Hematopoietic multipotent progenitor cell treated with erythropoietin and hydrocortisone succinate and interleukin-3 and kit ligand, for 17 days (in vitro differentiated cells): ENCODE results near the gene RFTN1.

ENCODE experiments used
- DNase-seq: peaks from one replicate; pipeline ENCODE4 v3.0.0-alpha.2; 2015; ENCODE audit warnings: low spot score

RFTN1 gene

DNA sequence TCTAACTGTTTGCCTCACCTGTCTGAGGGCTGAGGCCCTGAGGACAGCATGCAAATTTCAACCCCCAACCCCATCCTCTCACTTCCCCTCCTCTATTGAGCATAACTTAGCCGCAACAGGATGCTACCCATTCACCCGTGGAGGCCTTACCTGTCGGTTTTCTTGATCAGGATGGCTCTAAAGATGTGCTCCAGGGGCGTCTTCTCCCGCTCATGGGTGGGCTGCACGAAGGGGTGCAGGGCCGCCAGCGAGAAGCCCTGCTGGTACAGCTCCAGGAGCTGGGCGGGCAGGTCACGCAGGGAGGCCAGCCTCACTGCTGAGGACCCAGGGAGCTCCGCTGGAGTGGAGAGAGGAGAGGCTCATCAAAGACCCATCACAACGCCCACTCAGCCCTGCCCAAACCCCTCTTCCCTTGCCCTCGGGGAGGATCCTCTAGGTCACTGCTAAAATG, 79.8 kb downstream of the RFTN1 start:
- no peak for DNase-seq

GRCh38 chr3:16432714-16433113, 80.8 kb downstream of the RFTN1 start:
- no peak for DNase-seq

- no peak for DNase-seq
Observed at GRCh38 chr3:16430717-16431630, 82.5 kb downstream of the RFTN1 start.

GRCh38 chr3:16429086-16429485, 84.4 kb downstream of the RFTN1 start:
- DNase-seq, result no peak

GRCh38 chr3:16428612-16429011, 84.9 kb downstream of the RFTN1 start:
- DNase-seq, result no peak

GRCh38 chr3:16427103-16427965, 86.2 kb downstream of the RFTN1 start:
- no peak for DNase-seq

DNA sequence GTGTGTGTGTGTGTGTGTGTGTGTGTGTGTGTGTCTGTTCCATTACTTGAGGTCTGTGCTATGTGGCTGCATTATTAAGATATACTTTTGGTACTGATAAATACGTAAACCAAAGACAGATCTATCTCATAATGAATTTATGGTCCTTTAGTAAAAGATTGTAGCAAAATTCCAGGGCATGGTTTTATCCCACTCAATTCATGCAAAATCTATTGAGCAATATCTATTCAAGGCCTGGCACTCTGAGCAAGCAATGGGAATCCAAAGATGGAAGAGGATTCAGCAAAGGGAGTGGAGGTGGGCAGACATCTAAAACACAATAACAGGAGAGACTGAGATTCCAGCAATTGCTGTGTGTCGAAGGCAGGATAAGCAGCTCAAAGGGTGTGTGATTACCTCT, 86.8 kb downstream of the RFTN1 start:
- no peak for DNase-seq

GRCh38 chr3:16426029-16426400, 87.5 kb downstream of the RFTN1 start:
- no peak for DNase-seq

DNA sequence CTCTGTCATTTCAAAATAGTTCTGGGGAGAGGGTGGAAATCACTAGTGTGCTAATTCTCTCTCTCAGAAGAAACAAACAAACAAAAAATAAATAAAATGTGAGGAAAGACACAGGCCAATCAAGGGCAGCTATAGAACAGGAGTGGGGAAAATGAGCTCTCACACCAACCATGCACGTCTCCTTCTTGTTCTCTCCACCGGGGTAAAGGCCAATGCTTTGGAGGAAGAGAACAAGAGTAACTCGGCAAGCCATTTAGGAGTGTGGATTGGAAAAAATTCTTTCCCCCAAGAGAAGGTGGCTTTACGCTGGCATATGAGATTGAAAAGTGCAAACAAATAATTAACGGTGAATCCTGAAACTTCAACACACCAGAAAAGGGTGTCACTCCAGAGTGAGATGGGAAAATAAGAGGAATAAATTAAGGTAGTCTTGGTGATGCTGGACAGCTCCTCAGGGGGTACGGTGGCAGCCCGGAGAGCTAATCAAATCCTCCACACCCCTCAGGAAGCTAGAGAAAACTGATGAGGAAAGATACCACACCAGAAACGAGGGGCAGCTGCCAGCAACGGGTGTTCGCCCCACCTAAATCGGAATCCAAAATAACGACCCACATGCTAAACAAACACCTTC, 88.0 kb downstream of the RFTN1 start:
- no peak for DNase-seq

DNA sequence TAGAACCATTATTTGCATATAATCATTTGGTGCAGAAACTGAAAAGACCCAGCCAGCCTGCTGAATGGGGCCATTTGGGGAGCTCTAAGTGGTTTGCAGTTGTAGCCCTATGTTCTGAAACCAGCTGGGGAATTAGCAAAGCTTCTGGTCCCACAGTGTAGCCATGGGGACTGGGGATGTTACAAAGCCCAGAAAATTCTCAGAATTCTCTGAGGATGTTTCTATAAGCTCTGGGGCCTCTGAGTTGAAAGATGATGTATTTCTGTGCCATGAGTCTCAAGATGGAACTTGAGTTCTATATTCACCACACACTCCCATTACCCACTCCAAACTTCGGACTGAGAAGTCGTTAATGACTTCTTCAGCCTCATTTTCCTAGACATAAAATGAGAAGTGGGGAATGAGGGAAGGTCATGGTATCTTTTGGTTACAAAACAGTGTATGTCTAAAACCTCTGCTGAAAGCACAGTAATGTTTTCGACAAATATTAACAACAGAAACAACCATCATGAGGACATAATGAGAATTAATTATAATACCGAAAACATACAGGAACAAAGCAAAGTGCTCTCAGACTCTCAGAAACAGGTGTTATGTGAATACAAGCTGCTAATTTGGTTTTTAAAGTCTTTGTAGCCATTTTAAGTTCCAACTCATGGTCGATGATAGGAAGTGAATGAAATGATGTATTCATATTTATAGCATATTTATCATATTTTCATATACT, 89.4 kb downstream of the RFTN1 start:
- DNase-seq, result no peak

DNA sequence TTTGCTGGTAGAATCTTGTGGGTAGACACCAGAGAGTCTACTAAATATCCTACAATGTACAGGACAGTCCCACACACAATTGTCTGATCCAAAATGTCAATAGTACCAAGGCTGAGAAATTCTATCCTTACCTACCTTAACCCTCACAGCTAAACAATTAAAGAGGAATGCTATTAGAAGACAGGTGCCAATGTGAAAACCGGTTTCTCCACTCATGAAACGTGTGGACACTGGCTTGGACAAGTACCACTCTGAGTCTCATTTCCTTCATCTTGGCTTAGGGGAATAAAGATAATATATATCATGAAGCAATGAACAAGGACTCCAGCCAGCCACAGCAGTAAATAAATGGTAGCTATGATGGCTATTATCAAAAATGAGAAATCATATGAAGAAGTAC, 90.2 kb downstream of the RFTN1 start:
- no peak for DNase-seq

- no peak for DNase-seq
Observed at GRCh38 chr3:16419640-16420241, 93.8 kb downstream of the RFTN1 start.

GRCh38 chr3:16417945-16418739, 95.4 kb downstream of the RFTN1 start:
- no peak for DNase-seq

DNA sequence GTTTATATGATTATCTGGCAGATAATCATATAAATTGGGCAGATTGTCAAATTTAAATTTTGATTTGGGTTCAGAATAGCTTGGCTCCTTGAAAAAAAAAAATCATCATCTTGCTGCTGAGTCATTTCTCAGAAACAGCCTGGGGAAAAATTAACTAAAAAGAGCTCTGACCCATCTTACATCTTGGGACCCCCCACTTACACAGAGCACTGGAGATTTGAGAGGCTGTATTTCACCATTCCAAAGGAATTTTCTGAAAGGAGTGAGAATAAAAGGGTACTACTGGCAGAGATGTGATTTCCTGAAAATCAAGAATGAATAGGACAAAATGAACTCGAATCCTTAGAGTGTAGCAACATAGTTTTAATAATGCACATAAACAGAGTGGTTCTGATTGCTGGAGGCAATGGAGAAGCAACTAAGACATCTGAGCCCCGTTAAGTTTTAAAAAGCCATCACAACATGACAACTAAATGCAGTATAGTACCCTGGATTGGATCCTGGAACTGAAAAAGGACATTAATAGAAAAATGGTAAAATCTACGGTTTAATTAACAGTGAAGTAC, 97.5 kb downstream of the RFTN1 start:
- DNase-seq, result no peak

DNA sequence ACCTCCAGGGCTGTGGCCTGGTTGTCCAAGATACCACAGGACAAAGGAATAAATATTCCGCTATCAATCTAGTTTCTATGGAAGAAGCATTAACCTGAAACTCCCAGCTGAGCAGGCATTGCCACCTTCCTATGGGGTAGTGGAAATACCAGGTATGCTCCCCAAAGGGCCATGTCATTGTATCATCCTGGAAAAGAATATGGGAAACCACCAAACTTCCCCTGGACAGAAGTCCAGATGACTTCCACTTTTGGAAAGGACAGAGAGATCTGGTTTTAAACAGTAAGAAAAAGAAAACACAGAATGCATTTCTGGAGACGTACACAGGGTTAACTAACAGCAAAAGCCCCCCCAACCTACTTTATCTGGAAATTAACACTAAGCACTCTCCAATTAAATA, 100.2 kb downstream of the RFTN1 start:
- no peak for DNase-seq

GRCh38 chr3:16412192-16412800, 101.2 kb downstream of the RFTN1 start:
- DNase-seq, result no peak

DNA sequence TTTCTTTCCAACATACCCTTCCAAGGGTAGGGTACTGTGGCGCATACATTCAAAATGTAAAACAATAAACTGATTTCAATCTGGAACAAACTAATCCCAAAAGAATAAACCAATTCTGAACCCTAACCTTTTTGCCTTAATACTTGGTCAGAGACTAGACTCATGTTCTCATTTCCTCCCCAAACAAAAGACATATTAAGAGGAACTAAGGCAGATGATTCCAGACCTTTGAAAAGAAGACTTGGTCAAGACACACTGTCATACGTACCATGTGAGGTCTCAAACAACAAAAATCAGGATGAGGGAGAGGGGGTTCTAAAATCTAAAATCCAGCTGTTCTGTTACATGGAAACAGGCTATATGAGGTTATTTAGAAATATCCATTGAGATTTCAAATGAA, 102.1 kb downstream of the RFTN1 start:
- DNase-seq, result no peak

- DNase-seq, result no peak
Observed at GRCh38 chr3:16410659-16411058, 102.8 kb downstream of the RFTN1 start.

DNA sequence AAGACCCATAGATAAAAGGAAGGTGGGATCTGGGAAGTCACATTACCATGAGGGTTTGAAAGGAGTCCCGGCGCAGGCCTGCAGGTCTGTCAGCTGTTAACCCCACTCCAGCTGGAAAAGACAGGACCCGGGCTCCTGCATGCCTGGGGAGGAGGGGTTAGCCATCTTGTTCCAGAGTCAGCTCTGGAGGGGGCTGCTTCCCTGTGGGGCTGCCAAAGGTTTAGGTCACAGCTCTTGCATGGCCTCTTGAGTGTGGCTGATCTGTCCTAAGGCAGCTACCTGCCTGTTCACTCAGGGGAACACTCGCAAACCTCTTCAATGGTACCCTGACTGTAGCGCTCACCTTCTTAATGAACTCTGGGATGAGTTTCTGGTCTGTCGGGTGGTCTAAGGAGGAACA, 104.5 kb downstream of the RFTN1 start:
- no peak for DNase-seq

GRCh38 chr3:16407366-16407765, 106.1 kb downstream of the RFTN1 start:
- DNase-seq, result no peak
